Stimulated activated naive CD4-positive, alpha-beta T cell (primary cell): ENCODE results near the gene PROK2.
A peak's percentile ranks its signal among the peaks of the same experiment; 100 is the strongest.

Experiments used
- DNase-seq, 6 experiments: peaks; one replicate each; lab custom pipeline; 2025; lab: John Stamatoyannopoulos, UW

PROK2 gene

DNA sequence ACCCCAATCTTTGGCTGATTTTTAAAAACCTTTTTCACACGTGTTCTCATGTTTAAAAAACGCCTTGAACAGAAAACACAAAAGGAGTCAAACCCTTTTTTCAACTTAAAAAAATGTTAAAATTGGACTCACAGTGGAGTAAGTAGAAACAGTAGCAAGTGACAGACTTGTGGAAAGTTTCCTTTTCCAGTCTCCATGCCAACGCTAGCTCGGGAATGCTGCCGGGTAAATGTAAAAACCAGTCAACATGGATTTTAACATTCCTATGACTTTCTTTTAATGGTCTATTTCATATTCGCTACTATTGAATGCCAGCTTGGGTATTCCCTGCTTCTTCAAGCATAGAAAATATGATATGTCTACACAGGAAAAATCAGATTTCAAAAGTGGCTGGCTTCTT lies 1.6 kb upstream of the PROK2 start:
- DNase-seq = no peak

GRCh38 chr3:71786217-71786549 lies 1.2 kb upstream of the PROK2 start:
- DNase-seq = no peak

- DNase-seq = no peak
Measured at GRCh38 chr3:71785532-71786216, 726 bp upstream of the PROK2 start.

GRCh38 chr3:71784201-71784913 lies 591 bp downstream of the PROK2 start:
- DNase-seq = peak in 2 of 6 experiments; percentile 4 to 13

DNA sequence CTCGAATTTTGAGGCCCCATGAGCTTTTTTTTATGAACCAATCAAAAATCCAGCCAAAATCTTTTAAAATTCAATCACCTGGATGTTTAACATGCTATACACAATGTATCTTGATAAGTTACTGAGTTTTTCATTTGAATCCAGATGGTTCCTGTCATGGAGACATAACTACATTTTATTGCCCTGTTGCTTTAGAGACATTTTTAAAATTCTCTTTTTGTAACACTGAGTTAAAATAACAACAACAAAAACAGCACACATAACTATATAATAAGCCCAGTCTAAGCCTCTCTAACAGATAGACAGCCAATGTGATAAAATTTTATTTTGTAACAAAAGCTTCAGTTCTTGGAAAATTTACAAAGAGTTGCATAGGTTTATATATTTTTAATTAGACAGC lies 1.8 kb downstream of the PROK2 start:
- DNase-seq = no peak

- no peak for DNase-seq
Measured at GRCh38 chr3:71780430-71780829, 4.5 kb downstream of the PROK2 start.

DNA sequence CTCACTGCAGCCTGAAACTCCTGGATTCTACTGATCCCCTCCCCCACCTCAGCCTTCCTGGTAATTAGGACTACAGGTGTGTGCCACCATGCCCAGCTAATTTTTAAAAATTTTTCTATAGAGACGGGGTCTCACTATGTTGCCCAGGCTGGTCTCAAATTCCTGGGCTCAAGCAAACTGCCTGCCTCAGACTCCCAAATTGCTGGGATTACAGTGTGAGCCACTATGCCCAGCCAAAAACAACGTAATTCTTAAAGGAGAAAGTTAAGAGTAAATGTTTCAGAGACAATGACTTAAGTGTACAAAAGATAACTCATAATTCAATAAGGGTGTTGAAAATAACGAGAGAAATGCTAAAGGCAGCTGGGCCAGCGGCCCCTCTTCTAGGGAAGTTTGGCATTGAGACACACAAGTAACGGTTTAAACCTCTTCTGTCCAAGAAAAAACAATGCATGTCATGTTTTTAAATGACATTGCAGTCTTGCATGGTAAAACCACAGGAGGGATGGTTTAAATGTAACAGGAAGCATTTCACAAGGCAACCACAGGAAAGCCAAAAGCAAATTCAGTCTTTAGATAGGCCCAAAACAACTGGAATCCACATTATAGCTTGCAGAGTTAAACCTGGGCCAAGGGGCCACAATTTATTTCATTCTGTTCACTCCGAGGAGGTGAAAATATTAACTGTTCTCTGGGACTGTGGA lies 5.1 kb downstream of the PROK2 start:
- DNase-seq = no peak

DNA sequence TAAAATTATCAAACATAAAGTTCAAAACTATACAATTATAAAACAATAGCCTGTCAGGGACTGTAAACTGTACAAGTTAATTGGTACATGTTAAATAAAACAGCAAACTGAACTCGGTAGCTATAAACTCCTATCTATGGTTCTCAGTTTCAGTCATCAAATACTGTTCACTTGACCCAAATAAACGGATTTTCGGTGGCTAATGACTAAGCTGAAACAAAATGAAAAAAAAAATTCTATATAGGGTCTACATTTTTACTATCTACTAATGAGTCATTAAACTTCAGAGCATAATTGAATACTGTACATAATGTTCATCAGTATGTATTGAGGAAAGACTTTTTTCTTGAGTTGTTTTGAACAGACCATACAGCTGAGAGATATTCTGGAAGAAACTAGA lies 6.6 kb downstream of the PROK2 start:
- no peak for DNase-seq

- no peak for DNase-seq
Measured at GRCh38 chr3:71776538-71776937, 8.4 kb downstream of the PROK2 start.

GRCh38 chr3:71771884-71772283 lies 13.1 kb downstream of the PROK2 start:
- no peak for DNase-seq

DNA sequence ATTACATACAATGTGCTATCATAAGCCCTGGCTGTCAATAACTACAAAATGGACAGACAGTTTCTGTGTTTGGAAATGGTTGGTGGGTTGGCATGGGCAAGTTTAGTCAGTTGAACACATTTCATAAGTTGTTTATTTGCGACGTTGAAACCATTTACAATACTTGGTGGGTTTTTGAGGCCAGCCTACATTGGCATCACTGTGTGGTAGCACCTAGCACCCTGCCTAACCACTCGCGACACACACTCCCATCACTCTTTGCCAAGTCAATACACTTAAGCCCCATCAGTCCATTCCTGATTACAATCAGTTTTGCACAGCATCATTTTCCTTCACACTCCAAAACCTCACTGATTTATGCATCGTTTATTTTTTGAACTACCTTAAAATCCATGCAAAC lies 13.8 kb downstream of the PROK2 start:
- no peak for DNase-seq

GRCh38 chr3:71763426-71763825 lies 21.5 kb downstream of the PROK2 start:
- DNase-seq = no peak

GRCh38 chr3:71760140-71760539 lies 24.8 kb downstream of the PROK2 start:
- no peak for DNase-seq

DNA sequence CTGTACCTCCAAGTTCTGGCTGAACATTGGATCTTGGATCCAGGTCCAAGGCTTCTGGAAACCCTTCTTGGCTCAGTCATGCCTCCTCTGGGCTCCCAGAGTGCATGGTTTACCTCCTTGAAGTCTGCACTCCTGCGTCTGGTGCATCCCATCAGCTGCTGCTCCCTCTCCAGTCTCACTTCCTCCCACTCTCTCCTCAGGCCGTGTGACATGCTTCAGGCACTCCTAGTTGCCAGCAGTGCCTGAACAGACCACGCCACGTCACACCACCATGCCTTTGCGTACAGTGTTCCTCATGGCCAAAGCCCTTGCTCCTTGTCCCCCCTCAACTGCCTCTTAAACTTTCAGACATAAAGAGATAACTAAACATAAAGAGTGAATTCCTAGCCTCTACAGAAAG lies 25.5 kb downstream of the PROK2 start:
- no peak for DNase-seq

DNA sequence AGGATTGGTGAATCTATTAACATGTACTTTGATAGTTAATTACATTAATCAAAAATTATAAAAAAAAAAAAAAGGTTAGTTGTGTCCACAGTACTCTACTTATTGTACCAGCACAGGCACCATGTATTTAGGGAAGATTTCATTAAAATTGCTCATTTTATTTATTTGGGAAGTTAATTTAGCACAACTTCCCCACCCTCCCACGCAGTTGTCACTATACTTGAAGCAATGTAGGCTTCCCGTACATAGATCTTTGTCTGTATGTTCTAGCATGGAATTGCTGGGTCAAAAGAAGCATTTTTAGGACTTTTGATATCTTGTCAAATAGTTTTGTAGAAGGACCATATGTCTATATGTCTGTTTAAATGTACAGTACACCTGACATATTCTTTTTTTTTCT lies 26.9 kb downstream of the PROK2 start:
- no peak for DNase-seq

GRCh38 chr3:71754610-71755253 lies 30.2 kb downstream of the PROK2 start:
- no peak for DNase-seq

- peak in 1 of 6 experiments; percentile 48 for DNase-seq
Measured at GRCh38 chr3:71753701-71754609, 31.0 kb downstream of the PROK2 start, which contains the start of gene GPR27. GPR27 (plus strand) TSS chr3:71753855; CDS start chr3:71754050, 195 bp downstream.

DNA sequence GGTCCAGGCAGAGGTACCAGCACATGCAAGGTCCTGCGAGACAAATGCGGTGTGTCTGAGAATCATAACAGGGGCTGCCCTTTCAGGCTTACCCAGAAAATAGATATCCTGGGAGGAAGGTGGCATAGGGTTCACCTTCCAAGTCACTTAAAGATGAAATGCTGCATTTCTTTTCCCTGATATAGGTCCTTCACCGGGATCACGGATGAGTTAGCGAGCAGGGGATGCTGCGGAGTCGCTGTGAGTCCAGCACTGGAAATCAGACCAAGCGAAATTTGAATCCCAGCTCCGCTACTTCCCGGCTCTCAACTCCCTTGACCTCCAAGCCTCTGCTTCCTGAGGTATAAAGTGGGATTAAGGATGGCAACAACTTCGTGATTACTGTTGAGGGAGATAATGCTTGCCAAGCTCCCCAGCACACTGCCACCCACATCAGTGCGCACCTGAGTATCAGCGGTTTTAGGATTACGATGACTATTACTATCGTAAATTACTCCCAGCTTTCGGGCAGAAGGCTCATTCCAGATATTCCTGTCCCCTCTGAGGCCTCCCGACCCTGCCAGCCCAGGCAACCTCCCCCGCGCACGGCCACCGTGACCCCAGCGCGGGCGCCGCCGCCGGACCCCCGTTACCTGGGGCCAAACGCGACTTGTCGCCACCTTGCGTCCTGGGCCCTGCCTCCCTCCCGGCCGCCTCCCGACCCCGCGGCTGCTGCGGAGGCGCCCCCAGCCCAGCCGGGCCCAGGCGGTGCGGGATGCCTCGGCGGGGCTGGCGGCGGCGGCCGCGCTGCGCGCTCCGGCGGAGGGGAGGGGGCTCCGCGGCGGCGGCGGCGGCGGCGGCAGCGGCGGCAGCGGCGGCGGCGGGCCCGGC lies 31.9 kb downstream of the PROK2 start:
- no peak for DNase-seq

DNA sequence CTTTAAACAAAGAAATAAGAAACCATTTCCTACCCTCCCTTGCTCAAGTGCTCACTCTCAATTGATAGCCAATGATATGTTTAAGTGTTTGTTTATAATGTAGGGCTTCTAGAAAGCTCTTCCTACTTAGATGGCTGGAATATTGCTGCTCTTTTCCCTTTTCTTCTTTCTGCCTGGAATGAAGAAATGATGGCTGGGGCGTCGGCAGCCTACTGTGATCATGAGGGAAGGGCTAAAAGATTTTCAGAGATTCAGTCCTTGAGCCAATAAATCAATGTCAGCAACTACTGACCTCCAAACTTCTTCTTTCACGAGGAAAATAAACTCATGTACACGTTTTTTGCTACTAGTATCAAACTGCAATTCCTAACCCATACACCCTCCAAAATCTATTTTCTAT lies 33.3 kb downstream of the PROK2 start:
- DNase-seq = no peak

DNA sequence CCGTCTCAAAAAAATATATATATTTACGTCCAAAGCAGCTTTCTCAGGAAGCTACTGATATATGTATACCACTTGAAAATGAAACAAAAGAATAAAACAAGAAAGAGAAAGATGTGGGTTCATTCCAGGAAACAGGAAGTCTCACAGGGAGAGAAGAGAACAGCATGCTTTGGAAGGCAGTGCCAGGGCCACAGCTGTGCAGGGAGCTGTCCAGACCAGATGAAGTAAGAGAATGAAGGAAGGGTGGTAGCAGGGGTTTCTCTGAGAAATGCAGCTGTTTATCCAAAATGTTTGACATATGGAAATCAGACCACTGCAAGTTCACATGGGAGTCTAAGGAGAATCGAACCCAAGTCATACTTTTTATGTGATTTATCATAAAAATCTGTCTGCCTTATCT lies 40.2 kb downstream of the PROK2 start:
- no peak for DNase-seq

- DNase-seq = no peak
Measured at GRCh38 chr3:71742621-71743020, 42.3 kb downstream of the PROK2 start.
